GM12878 (cell line): ENCODE data around the gene FNDC3B.

Experiments
- CEBPB ChIP-seq, 2 experiments: fragments of 150-350 bp in 1 of 2; IDR thresholded peaks; 2 replicates each; pipeline ENCODE4 v1.6.1; 2012 to 2014; ENCODE audit warnings: low read depth in 2 of 2, low read length in 2 of 2, borderline replicate concordance in 1 of 2, inconsistent platforms in 1 of 2
- CTCF ChIP-seq, 3 experiments: IDR thresholded peaks in 2 of 3; conservative IDR thresholded peaks in 1 of 3; 2 replicates each; pipeline ENCODE4 v1.5.1; 2011; ENCODE audit warnings: low read depth in 3 of 3, low read length in 3 of 3, mild to moderate bottlenecking in 3 of 3, control low read depth in 2 of 3, moderate library complexity in 2 of 3, inconsistent platforms in 1 of 3, mixed read lengths in 1 of 3; ENCODE audit not compliant: control insufficient read depth in 2 of 3, insufficient read depth in 1 of 3; ENCODE audit errors: extremely low read depth in 1 of 3
- EP300 ChIP-seq, 2 experiments: fragments of 150-350 bp in 1 of 2; IDR thresholded peaks; 2 replicates each; pipeline ENCODE4 v1.6.1; 2011 to 2012; ENCODE audit warnings: low read depth in 2 of 2, low read length in 2 of 2, borderline replicate concordance in 1 of 2, improper control_type of control experiment in 1 of 2, inconsistent platforms in 1 of 2; ENCODE audit not compliant: control insufficient read depth in 1 of 2
- HDGF ChIP-seq: fragments of 450-650 bp; IDR thresholded peaks from 2 replicates; pipeline ENCODE4 v1.6.1; 2016; ENCODE audit warnings: antibody characterized with exemption
- MAX ChIP-seq: IDR thresholded peaks from 2 replicates; pipeline ENCODE4 v1.6.1; 2012; ENCODE audit warnings: low read depth, low read length, improper control_type of control experiment
- POLR2AphosphoS2 ChIP-seq: IDR thresholded peaks from 2 replicates; pipeline ENCODE4 v1.6.1; 2011; ENCODE audit warnings: low read depth, mild to moderate bottlenecking, low read length, improper control_type of control experiment, moderate library complexity
- RBBP5 ChIP-seq: fragments of 200-600 bp; sonication (generic); conservative IDR thresholded peaks from 2 replicates; pipeline ENCODE4 v1.6.1; 2016
- REST ChIP-seq: IDR thresholded peaks from 2 replicates; pipeline ENCODE4 v1.6.1; 2012; ENCODE audit warnings: mild to moderate bottlenecking, low read depth, low read length
- SP1 ChIP-seq: IDR thresholded peaks from one replicate; pipeline ENCODE4 v1.6.1; 2011; ENCODE audit warnings: low read depth, low read length
- USF1 ChIP-seq: IDR thresholded peaks from 2 replicates; pipeline ENCODE4 v1.6.1; 2011; ENCODE audit warnings: borderline replicate concordance, low read depth, mild to moderate bottlenecking, moderate library complexity, mixed read lengths, low read length; ENCODE audit not compliant: insufficient read depth; ENCODE audit errors: extremely low read length

GRCh38 chr3:172359231-172359630, 319.9 kb downstream of the FNDC3B start:
- TF ChIP-seq SP1: no peak
- TF ChIP-seq CEBPB (IDR thresholded peaks at IDR 0.05; ENCODE audit: borderline replicate concordance in 1 of 2, low read depth in 2 of 2, low read length in 2 of 2): no peak
- TF ChIP-seq CTCF (IDR thresholded peaks at IDR 0.05 in 2 of 3, conservative IDR thresholded peaks at IDR 0.05 in 1 of 3; ENCODE audit: control insufficient read depth in 2 of 3, extremely low read depth in 1 of 3, insufficient read depth in 1 of 3, low read depth in 3 of 3, low read length in 3 of 3): no peak; a peak in 1 of 6 replicates
- TF ChIP-seq MAX: no peak
- no peak for TF ChIP-seq HDGF
- TF ChIP-seq RBBP5: no peak
- TF ChIP-seq POLR2AphosphoS2: no peak
- TF ChIP-seq REST: no peak
- no peak for TF ChIP-seq EP300 (IDR thresholded peaks at IDR 0.05; ENCODE audit: borderline replicate concordance in 1 of 2, control insufficient read depth in 1 of 2, low read depth in 2 of 2, low read length in 2 of 2)
- no peak for TF ChIP-seq USF1
